ENCODE results near the gene BCL2L11.
A peak's percentile ranks its signal among the peaks of the same experiment; 100 is the strongest.

Gene BCL2L11

GRCh38 chr2:111198701-111199100 is 78.0 kb downstream of the BCL2L11 start:
- DNase-seq = no peak

GRCh38 chr2:111199840-111200239 is 79.1 kb downstream of the BCL2L11 start:
- no peak for DNase-seq

- peak; percentile 10 for DNase-seq
Observed at GRCh38 chr2:111200333-111200881, 79.7 kb downstream of the BCL2L11 start.

- DNase-seq = no peak
Observed at GRCh38 chr2:111201214-111201613, 80.5 kb downstream of the BCL2L11 start.

GRCh38 chr2:111202266-111203040 is 81.7 kb downstream of the BCL2L11 start:
- no peak for DNase-seq

- no peak for DNase-seq
Observed at GRCh38 chr2:111204706-111205105, 84.0 kb downstream of the BCL2L11 start.

GRCh38 chr2:111205774-111206173 is 85.1 kb downstream of the BCL2L11 start:
- DNase-seq = no peak

GRCh38 chr2:111207851-111208250 is 87.1 kb downstream of the BCL2L11 start:
- DNase-seq = no peak

- DNase-seq = no peak
Observed at GRCh38 chr2:111208639-111209038, 87.9 kb downstream of the BCL2L11 start.

- no peak for DNase-seq
Observed at GRCh38 chr2:111209045-111209514, 88.4 kb downstream of the BCL2L11 start.

GRCh38 chr2:111210036-111210435 is 89.3 kb downstream of the BCL2L11 start:
- no peak for DNase-seq

GRCh38 chr2:111213877-111214276 is 93.2 kb downstream of the BCL2L11 start:
- no peak for DNase-seq

- no peak for DNase-seq
Observed at GRCh38 chr2:111216811-111217652, 96.3 kb downstream of the BCL2L11 start.

All from NCI-H2029 (cell line).